Endometrial microvascular endothelial cells (primary cell): Measurements from ENCODE around the gene RTP5. TPM values are rescaled to one million over a fixed set of nuclear protein-coding genes. Genes with fewer than 3 reads are reported as not detected.

ENCODE experiments used
- in situ Hi-C: cut with HindIII; loops from 2 replicates; pipeline ENCODE4 v1.10.0; 2017; ENCODE audit warnings: low sequenced_read_pairs, low pct_unique_long_range_greater_than_20kb; ENCODE audit errors: inconsistent ontology term
- total RNA-seq: library from RNA; depleted of rRNA; stranded (reverse); fragments of >200 nt; gene quantifications from one replicate; pipeline ENCODE4 v1.2.3, GENCODE V29; 2015; ENCODE audit errors: inconsistent ontology term

Gene RTP5
- total RNA-seq, 1 donor from 2014 or later, result not detected

GRCh38 chr2:241842620-241843211 is 26.8 kb upstream of the RTP5 start:
- in situ Hi-C loops, result no loop called here

GRCh38 chr2:241843321-241844065 is 26.0 kb upstream of the RTP5 start:
- in situ Hi-C loops, result no loop called here

- in situ Hi-C loops, result no loop called here
Observed at GRCh38 chr2:241844066-241844728, 25.3 kb upstream of the RTP5 start.

GRCh38 chr2:241844831-241845578 is 24.5 kb upstream of the RTP5 start:
- in situ Hi-C loops, result no loop called here

- in situ Hi-C loops, result no loop called here
Observed at GRCh38 chr2:241846406-241846805, 23.1 kb upstream of the RTP5 start.

- in situ Hi-C loops, result no loop called here
Observed at GRCh38 chr2:241848761-241849615, 20.5 kb upstream of the RTP5 start.

- in situ Hi-C loops, result no loop called here
Observed at GRCh38 chr2:241849616-241850543, 19.6 kb upstream of the RTP5 start.

GRCh38 chr2:241850544-241851324 is 18.8 kb upstream of the RTP5 start:
- in situ Hi-C loops, result no loop called here

GRCh38 chr2:241851325-241852115 is 18.0 kb upstream of the RTP5 start:
- in situ Hi-C loops, result no loop called here

GRCh38 chr2:241852116-241852980 is 17.2 kb upstream of the RTP5 start:
- in situ Hi-C loops, result no loop called here

GRCh38 chr2:241852981-241853631 is 16.4 kb upstream of the RTP5 start:
- in situ Hi-C loops, result no loop called here

- in situ Hi-C loops, result no loop called here
Observed at GRCh38 chr2:241853651-241854341, 15.7 kb upstream of the RTP5 start.

- in situ Hi-C loops, result no loop called here
Observed at GRCh38 chr2:241854342-241855244, 14.9 kb upstream of the RTP5 start.
